ENCODE data around the gene COL15A1.
"Not testable (repeated sequence)": the region's sequence is repeated elsewhere in the genome, so short reads cannot be mapped to it uniquely, and the experiment has no call there.

The COL15A1 gene

DNA sequence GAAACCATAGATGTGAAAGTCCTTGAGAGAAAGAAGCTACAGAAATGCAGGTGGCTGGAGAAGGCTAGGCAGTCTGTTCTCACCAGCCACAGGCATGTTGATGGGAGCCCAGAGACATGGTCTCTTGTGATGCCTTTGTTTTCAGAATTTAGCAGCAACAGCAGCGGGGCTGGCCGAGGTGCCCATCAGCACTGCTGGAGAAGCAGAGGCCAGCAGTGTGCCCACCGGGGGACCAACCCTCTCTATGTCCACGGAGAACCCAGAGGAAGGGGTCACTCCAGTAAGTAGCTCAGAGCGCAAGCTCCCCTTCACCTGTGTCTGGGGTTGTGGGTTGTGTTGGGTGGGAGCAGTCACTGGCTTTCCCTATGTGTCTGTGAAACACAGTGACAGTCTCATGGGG is 59.6 kb downstream of the COL15A1 start:
- TF ChIP-seq POLR2A (IDR thresholded peaks at IDR 0.05; ENCODE audit: low read length) (no peak), GATA1 (IDR thresholded peaks at IDR 0.05; ENCODE audit: low read depth, low read length) (no peak)
- DNase-seq, result no peak

DNA sequence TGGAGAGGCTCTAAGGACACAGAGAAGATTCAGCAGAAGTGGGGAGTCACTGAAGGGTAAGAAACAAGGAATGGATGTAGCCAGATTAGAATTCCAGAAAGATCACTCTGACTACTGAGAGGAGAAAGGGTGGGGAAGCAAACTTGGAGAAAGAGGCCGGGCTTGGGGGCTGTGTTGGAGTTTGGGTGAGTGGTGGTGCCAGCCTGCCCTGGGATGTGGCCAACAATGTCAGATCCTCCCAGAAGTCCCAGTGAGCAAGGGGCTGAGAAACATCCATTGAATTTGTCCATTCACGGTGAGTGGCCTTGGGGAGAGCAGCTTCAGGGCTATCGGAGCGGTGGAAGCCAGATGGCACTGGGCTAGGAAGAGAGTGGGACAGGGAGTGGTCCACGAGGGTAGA is 60.4 kb downstream of the COL15A1 start:
- TF ChIP-seq POLR2A (IDR thresholded peaks at IDR 0.05; ENCODE audit: low read length) (no peak), GATA1 (IDR thresholded peaks at IDR 0.05; ENCODE audit: low read depth, low read length) (no peak)
- no peak for DNase-seq

DNA sequence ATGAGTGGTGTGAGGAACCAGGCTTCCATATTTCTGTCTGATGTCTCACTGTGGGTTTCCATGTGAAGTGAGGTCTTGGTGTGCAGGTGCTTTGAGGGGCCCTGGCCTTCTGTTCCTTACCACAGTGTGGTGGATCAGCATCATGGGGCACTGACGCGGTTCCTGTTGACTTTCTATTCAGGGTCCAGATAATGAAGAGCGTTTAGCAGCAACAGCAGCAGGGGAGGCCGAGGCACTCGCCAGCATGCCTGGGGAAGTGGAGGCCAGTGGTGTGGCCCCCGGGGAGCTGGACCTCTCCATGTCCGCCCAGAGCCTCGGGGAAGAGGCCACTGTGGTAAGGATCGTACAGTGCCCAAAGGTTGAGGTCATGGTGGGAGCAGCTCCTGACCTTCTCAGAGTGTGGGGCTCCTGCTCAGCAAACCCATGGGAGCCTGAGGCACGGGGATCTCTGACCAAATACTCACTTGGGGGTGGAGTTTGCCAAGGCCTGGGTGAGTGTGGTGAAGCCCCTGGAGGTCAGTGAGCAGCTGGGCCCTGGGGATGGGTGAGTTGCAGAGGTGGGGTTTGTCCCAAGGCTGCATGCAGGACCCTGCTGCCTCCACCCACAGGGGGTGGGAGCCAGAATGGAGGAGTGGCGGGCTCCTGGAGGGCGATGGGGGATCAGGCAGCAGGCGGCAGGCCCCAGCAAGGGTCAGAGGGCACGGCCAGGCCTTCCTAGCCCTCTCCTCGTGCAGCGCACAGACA is 61.2 kb downstream of the COL15A1 start:
- no peak for DNase-seq

DNA sequence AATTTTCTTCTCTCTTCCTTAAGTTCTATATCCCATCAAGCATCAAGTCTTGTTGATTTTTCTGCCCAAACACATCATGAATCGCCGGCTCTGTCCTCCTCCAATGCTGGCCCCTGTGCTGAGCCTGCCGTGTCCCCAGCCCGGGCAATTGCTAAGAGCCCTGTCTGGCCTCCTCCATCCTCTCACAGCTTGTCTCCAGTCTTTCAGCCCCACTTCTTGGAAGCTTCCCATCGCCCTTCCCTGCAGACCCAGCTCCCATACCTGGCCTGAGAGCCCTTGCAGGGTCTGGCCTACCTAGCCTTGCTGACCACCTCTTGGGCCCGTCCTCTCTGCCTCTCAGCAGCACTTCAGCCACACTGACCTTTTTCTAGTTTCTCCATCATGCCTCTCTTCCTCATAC is 61.9 kb downstream of the COL15A1 start:
- no peak for TF ChIP-seq POLR2A (IDR thresholded peaks at IDR 0.05; ENCODE audit: low read length)
- no peak for TF ChIP-seq GATA1 (IDR thresholded peaks at IDR 0.05; ENCODE audit: low read depth, low read length)
- no peak for DNase-seq

More for the DNA sequence above, 61.2 kb downstream of the COL15A1 start:
- TF ChIP-seq GATA1 (IDR thresholded peaks at IDR 0.05; ENCODE audit: low read depth, low read length) (no peak), POLR2A (IDR thresholded peaks at IDR 0.05; ENCODE audit: low read length) (no peak)

DNA sequence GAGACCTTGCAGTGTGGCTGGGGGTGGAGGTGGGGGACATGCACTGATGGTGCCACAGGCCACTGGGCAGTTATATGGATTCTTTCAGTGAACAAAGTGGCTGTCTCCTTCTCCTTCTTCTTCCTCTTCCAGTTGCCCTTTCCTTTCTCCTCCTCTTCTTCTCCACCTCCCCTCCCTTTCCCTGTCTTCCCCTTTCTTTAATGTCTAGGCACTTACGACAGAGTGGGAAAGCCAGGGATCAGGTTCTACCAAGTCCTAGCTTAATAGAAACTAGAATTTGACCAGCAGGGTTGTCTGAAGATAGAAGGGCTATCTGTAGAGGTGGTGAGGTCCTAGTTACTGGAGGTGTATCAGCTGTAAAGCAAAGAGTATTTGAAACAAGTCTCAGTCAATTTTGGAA is 62.8 kb downstream of the COL15A1 start:
- TF ChIP-seq GATA1 (IDR thresholded peaks at IDR 0.05; ENCODE audit: low read depth, low read length), result no peak
- TF ChIP-seq POLR2A (IDR thresholded peaks at IDR 0.05; ENCODE audit: low read length), result no peak
- DNase-seq, result no peak

DNA sequence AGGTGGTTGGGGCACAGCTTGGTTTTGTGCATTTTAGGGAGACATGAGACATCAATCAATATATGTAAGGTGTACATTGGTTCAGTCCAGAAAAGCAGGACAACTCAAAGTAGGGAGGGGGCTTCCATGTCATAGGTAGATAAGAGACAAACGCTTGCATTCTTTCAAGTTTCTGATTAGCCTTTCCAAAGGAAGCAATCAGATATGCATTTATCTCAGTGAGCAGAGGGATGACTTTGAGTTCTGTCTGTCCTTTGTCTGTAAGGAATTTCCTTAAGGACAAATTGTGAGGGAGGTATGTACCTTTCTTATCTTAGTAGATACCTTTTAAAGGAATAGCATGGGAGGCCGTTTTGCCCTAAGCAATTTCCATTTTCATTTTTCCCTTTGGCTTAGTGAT is 63.3 kb downstream of the COL15A1 start:
- DNase-seq, result no peak

DNA sequence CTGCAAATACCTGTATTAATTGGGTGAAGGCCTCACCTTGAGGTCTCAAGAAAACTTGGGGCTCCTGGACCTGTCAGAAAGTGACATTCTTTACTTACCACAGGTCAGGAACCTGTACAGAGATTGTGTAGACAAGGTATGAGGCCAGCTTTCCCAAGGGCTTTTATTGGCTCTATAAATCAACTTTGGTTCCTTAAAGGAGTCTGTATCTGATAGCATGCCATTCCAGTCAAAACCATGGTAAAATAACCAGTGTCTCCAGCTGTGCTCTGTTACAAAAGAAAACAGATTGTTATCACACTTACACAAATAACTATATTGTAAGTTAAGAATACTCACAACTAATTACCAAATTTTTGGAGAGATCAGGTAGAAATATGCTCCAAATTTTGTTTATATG is 64.5 kb downstream of the COL15A1 start:
- no peak for DNase-seq
- TF ChIP-seq GATA1 (IDR thresholded peaks at IDR 0.05; ENCODE audit: low read depth, low read length) (no peak), POLR2A (IDR thresholded peaks at IDR 0.05; ENCODE audit: low read length) (no peak)

More for the DNA sequence above, 63.3 kb downstream of the COL15A1 start:
- no peak for TF ChIP-seq POLR2A (IDR thresholded peaks at IDR 0.05; ENCODE audit: low read length)
- TF ChIP-seq GATA1 (IDR thresholded peaks at IDR 0.05; ENCODE audit: low read depth, low read length), result no peak

DNA sequence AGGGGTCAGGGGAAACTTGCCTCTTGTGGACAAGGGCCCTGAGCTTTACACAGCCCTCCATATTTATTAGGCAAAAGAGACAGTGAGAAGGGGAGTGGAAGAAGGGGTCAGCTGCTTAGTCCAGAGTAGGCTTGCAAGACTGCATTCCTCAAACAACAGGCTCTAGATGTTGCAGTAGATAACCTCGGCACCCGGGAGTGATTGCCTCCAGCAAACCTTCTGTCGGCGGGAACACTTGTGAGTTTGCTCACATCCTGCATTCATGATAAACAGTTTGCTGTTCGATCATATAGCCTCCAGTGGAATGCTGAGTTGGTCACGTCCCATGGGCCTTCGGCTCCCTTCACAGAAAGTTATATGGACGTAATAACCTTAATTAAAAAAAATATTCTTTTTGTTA is 66.7 kb downstream of the COL15A1 start:
- DNase-seq, result not testable (repeated sequence)

DNA sequence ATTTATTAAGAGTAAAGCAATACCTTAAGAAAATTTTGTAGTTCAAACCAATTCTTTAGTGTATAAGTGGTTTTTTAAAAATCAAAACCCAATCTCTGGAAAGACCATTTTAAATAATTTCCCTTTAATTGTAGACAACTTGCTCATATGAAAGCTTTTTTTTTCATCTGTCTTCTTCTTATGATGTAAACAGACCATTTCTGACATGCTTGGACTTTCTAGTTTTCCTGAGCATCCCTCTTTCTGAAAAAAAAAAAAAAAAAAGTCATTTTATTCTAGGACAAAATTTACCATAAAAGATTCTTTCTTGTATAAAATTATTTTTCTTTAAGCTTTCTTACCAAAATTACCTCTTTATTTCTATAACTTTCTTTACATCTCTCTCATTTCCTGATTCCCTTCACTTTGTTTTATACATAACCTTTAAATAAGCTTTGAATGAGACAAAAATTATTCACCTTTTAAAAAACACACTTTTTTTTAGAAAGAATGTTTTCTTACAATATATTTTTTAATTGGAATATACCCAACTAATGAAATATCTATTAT is 67.5 kb downstream of the COL15A1 start:
- peak; percentile 50 to 65 for DNase-seq
- no peak for TF ChIP-seq POLR2A (IDR thresholded peaks at IDR 0.05; ENCODE audit: low read length)

DNA sequence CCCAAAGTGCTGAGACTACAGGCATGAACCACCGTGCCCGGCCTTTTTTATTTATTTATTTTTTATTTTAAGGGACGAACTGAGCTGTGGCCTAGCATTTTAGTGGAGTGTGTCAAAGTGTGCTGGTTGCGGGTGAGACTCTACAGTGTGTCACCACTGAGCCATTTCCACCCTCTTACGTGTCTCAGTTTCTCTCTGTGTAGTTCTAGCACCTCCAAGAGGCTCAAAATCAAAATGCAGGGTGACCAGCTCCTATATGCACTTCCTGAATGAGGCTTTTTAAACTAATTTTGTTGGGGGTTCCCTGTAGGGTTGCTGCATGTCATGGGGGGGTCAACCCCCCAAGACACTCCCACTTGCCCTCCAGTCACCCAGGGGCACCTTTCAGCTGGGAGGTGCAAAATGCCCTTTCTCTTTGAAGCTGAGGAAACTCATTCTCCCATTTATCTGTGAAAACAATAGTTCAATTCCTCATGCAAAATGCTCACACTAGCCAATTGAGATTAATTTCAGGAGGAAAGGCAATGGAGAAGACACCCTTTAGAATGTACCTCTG is 69.3 kb downstream of the COL15A1 start:
- DNase-seq, result peak; percentile 22 to 32
- no peak for TF ChIP-seq GATA1 (IDR thresholded peaks at IDR 0.05; ENCODE audit: low read depth, low read length)
- TF ChIP-seq POLR2A (IDR thresholded peaks at IDR 0.05; ENCODE audit: low read length), result no peak

DNA sequence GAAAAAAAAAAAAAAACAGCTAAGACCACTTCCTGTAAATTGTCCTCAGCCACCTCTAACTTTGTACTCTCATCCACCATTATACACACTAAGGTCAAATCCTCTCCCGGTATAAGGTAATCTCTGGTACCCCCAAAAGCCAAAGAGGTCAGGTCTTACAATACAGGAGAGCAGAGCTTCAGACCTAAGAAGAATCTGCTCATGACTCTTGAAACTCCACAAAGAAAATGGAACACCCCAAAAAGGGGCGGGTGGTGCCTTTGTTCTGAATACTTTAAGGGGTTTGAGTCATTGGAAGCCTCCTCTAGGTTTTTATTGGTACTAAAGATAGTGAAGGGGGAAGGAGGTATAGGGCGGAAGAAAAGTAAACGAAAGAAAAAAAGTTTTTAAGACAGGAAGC is 69.8 kb downstream of the COL15A1 start:
- TF ChIP-seq POLR2A (IDR thresholded peaks at IDR 0.05; ENCODE audit: low read length) (no peak), GATA1 (IDR thresholded peaks at IDR 0.05; ENCODE audit: low read depth, low read length) (no peak)
- DNase-seq, result no peak

DNA sequence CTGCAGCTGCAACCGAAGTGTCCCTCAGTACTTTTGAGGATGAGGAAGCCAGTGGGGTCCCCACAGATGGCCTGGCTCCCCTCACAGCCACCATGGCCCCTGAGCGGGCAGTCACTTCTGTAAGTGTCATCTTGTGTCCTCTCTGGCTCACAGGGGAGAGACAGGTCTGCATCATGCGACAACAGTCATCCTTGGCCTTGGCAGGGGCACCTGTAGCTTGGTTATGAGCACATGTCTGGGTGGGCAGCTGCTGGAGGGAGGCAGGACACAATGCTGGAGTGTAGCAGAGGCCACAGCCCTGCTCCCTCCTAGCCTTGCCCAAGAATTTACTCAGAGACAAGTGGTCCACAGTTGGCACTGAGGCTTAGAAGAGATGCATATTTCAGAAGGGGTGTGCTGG is 71.7 kb downstream of the COL15A1 start:
- no peak for DNase-seq
- no peak for TF ChIP-seq POLR2A (IDR thresholded peaks at IDR 0.05; ENCODE audit: low read length)
- TF ChIP-seq GATA1 (IDR thresholded peaks at IDR 0.05; ENCODE audit: low read depth, low read length), result no peak

DNA sequence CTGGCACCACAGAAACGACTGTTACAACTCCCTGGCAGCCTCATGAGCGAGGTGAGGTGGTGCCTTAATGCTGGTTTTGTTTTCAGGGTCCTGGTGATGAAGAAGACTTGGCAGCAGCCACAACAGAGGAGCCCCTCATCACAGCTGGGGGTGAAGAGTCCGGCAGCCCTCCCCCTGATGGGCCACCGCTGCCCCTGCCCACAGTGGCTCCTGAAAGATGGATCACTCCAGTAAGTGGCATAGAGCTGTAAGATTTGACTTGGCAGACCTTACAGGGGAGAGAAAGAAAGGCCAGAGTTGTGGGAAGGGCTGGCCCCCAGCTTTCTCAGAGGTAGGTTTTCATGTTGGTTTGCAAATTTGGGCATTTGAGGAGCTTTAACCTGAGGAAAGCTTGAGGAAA is 72.2 kb downstream of the COL15A1 start:
- DNase-seq, result no peak
- TF ChIP-seq POLR2A (IDR thresholded peaks at IDR 0.05; ENCODE audit: low read length) (no peak), GATA1 (IDR thresholded peaks at IDR 0.05; ENCODE audit: low read depth, low read length) (no peak)

DNA sequence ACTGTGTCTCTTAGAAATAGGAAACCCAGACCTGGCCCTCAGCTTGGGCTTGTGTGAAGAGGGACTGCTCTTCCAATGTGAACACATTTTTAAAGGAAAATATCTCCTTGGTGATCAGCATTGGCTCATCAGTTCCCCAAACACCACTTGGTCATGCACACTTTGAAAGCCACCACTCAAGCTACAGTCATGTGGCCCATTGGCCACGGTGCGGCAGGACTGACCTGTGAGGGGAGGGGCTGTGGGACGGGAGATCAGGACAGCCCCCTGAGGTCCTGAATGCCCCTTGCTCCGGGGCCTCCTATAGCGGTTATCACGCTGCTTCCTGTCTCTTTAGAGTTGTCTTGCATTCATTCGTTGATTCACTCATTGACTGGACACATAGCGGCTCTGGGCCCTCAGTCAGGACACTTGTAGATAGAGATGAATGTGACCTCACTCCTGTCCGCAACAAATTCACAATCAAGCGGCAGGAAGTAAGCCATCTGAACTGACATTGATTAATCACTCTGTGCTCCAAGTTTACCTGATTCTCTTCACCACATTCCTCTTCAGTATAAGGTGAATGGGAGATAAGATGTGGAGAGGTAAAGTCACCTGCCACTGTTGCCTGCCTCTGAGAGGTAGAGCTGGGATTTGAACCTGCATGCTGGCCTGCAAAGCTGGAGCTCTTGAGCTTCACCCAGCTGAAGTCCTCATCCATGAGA is 73.1 kb downstream of the COL15A1 start:
- no peak for DNase-seq
- no peak for TF ChIP-seq POLR2A (IDR thresholded peaks at IDR 0.05; ENCODE audit: low read length)
- TF ChIP-seq GATA1 (IDR thresholded peaks at IDR 0.05; ENCODE audit: low read depth, low read length), result no peak

DNA sequence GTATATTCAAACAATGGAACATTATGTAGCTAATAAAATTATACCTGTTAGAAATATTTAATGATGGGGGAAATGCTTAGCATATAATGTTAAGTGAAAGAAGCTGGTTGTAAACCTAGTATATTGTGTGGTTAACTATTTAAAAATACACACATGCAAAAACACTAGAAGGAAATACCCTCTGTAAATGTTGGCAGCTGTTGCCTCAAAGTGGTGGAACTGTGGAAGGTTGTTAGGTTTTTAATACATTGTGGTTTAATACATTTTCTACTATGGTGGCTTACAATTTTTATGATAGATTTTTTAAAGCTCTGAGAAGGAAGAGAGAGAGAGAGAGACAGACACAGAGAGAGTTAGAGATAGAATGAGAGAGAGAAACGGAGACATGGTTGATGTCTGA is 74.9 kb downstream of the COL15A1 start:
- TF ChIP-seq GATA1 (IDR thresholded peaks at IDR 0.05; ENCODE audit: low read depth, low read length), result no peak
- no peak for TF ChIP-seq POLR2A (IDR thresholded peaks at IDR 0.05; ENCODE audit: low read length)

More for the DNA sequence above, 74.9 kb downstream of the COL15A1 start:
- no peak for DNase-seq
